T-cell (primary cell): Measurements from ENCODE around the gene SKI. TPM values are rescaled to one million over a fixed set of nuclear protein-coding genes. Genes with fewer than 3 reads are reported as not detected.
"Not testable (repeated sequence)": the region's sequence is repeated elsewhere in the genome, so short reads cannot be mapped to it uniquely, and the experiment has no call there.

Experiments used
- ATAC-seq, 4 experiments: fragments of 200-7000 bp in 3 of 4; fragments of 150-1000 bp in 1 of 4; cut with Tn5 transposase; replicated peaks in 1 of 4; 1 replicate in 3 of 4; 2 replicates in 1 of 4; pipeline ENCODE4 v1.10.0; 2021; ENCODE audit warnings: moderate library complexity in 3 of 4, mild to moderate bottlenecking in 2 of 4, moderate number of reproducible peaks in 1 of 4
- CTCF ChIA-PET, 2 donors: fragments of 300-600 bp; sonication (Branson Sonifier 250); formaldehyde crosslinking; loops; one replicate each; lab custom pipeline; 2022; ENCODE audit warnings: antibody characterized with exemption in 2 of 2; lab: Charles Lee
- POLR2A ChIA-PET, 2 donors: fragments of 300-600 bp; sonication (Branson Sonifier 250); formaldehyde crosslinking; loops; one replicate each; lab custom pipeline; 2022; ENCODE audit warnings: antibody characterized with exemption in 2 of 2; lab: Charles Lee
- DNase-seq, 35 experiments: peaks; one replicate each; pipeline versions ENCODE4 v3.0.0 to v3.0.0-alpha.2; 2013 to 2023
- H3K27ac ChIP-seq: one replicate; pipeline ENCODE4 v1.5.1; 2013; ENCODE audit warnings: low read length
- H3K27me3 ChIP-seq, 2 experiments: replicated peaks in 1 of 2; 1 replicate in 1 of 2; 2 replicates in 1 of 2; pipeline versions ENCODE4 v1.6.1 to v1.7.0; 2013; ENCODE audit warnings: low read length in 1 of 2, mixed read lengths in 1 of 2; ENCODE audit not compliant: control insufficient read depth in 2 of 2, insufficient read depth in 2 of 2; ENCODE audit errors: extremely low read depth in 1 of 2
- H3K36me3 ChIP-seq, 2 donors: 1 replicate in 1 of 2; 2 replicates in 1 of 2; pipeline versions ENCODE4 v1.6.1 to v1.7.0; 2013; ENCODE audit warnings: low read length in 1 of 2; ENCODE audit not compliant: control insufficient read depth in 2 of 2, insufficient read depth in 1 of 2; ENCODE audit errors: extremely low read depth in 1 of 2
- H3K4me1 ChIP-seq, 2 experiments: 1 replicate in 1 of 2; 2 replicates in 1 of 2; pipeline versions ENCODE4 v1.6.1 to v1.7.0; 2013; ENCODE audit warnings: low read length in 2 of 2, mixed read lengths in 1 of 2; ENCODE audit not compliant: insufficient read depth in 2 of 2, control insufficient read depth in 1 of 2; ENCODE audit errors: extremely low read depth in 1 of 2
- H3K4me3 ChIP-seq, 2 donors: 1 replicate in 1 of 2; 2 replicates in 1 of 2; pipeline versions ENCODE4 v1.5.1 to v1.7.0; 2013; ENCODE audit warnings: mild to moderate bottlenecking in 2 of 2, low read length in 1 of 2, moderate library complexity in 1 of 2; ENCODE audit not compliant: control insufficient read depth in 1 of 2; ENCODE audit errors: extremely low read depth in 1 of 2
- H3K9me3 ChIP-seq: 2 replicates; pipeline ENCODE4 v1.7.0; 2013
- H3K27ac Mint-ChIP-seq, 2 donors: one replicate each; pipeline ENCODE4 v1.8.0; 2020 to 2021; ENCODE audit warnings: mild to moderate bottlenecking in 2 of 2, mixed read lengths in 2 of 2
- H3K27me3 Mint-ChIP-seq, 2 donors: one replicate each; pipeline ENCODE4 v1.8.0; 2021 to 2022; ENCODE audit warnings: mixed read lengths in 2 of 2
- H3K36me3 Mint-ChIP-seq: one replicate; pipeline ENCODE4 v1.8.0; 2021; ENCODE audit warnings: mixed read lengths
- H3K4me1 Mint-ChIP-seq, 3 donors: one replicate each; pipeline ENCODE4 v1.8.0; 2020 to 2022; ENCODE audit warnings: mixed read lengths in 3 of 3, mild to moderate bottlenecking in 1 of 3
- H3K4me3 Mint-ChIP-seq, 3 donors: one replicate each; pipeline ENCODE4 v1.8.0; 2020 to 2022; ENCODE audit warnings: mild to moderate bottlenecking in 3 of 3, mixed read lengths in 3 of 3, moderate library complexity in 3 of 3
- H3K9me3 Mint-ChIP-seq, 3 donors: one replicate each; pipeline ENCODE4 v1.8.0; 2020 to 2022; ENCODE audit warnings: mixed read lengths in 3 of 3
- WGBS: methylation state at CpG from one replicate; pipeline ENCODE4 v1.1.5; 2013; ENCODE audit warnings: missing lambda C conversion rate; ENCODE audit not compliant: insufficient coverage; 5-methylcytosine and 5-hydroxymethylcytosine counted together
- total RNA-seq, 35 experiments: library from RNA in 6 of 35; stranded (reverse) in 6 of 35; fragments of 120-200 nt in 1 of 35; gene quantifications; one replicate each; pipeline versions ENCODE4 v1.2.1 to v1.2.4 and lab custom pipeline; 2013 to 2026

SKI gene
- total RNA-seq, 5 donors from 2014 or later (not counting 1 experiment from before 2014, with no cell fraction given): 137 to 299 (median 157) TPM

DNA sequence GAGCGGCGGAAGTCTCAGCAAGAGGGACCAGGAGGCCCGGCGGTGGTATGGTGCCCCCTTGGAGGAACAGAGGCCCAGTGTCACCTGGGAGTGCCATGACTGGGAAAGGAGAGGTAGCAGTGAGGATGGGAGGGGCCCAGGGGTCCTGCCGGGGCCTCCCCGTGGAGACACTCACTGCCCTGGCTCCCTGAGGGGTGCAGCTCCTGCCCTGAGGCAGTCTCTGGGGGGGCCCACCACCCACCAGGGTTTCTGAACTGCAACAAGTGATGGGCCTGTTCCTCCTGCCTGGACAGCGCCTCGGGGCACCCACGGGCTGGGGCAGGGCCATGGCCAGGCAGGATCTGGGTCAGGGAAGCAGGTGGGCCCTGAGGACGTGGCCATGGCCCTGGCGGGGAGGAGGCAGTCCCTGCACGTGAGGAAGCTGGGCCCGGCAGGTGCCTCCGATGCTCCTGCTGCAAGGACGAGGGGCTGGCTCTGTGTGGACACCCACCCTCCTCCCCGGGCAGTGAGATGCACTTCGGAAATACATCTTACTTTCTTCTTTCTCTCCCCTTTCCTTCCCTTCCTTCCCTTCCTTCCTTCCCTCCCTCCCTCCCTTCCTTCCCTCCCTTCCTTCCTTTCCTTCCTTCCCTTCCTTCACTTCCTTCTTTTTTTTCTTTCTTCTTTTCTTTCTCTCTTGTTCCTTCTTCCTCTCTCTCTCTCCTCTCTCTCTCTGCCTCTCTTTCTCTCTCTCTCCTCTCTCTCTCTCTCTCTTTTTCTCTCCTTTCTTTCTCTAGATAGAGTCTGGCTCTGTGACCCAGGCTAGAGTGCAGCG, 96.6 kb downstream of the SKI start:
- H3K27me3 Mint-ChIP-seq: peaks cover 0 to 4% of the 10 kb centered on the region in 2 donors
- no peaks in the 10 kb centered on the region for H3K9me3 ChIP-seq
- no peak overlapping the region for H3K4me3 Mint-ChIP-seq
- no peaks in the 10 kb centered on the region for H3K36me3 ChIP-seq
- H3K9me3 Mint-ChIP-seq: no peaks in the 10 kb centered on the region
- no peak overlapping the region for H3K4me3 ChIP-seq
- peaks cover 0 to 4% (median 0%) of the 10 kb centered on the region in 3 donors for H3K4me1 Mint-ChIP-seq
- H3K27me3 ChIP-seq: peaks cover 0 to 43% of the 10 kb centered on the region in 2 experiments
- 91% methylated on average over 14 of the region's 18 CpGs for WGBS
- no peak overlapping the region for H3K27ac ChIP-seq
- H3K4me1 ChIP-seq: peaks cover 2 to 13% of the 10 kb centered on the region in 2 experiments
- CTCF ChIA-PET: no interaction called here
- ATAC-seq (no peak), DNase-seq (no peak)
- POLR2A ChIA-PET: no interaction called here
- peak overlapping the region in 1 of 2 donors; percentile 6 for H3K27ac Mint-ChIP-seq
- no peaks in the 10 kb centered on the region for H3K36me3 Mint-ChIP-seq

GRCh38 chr1:2326524-2326923, 98.4 kb downstream of the SKI start:
- Mint-ChIP-seq H3K27me3 (peaks cover 0 to 4% of the 10 kb centered on the region in 2 donors), H3K27ac (no peak overlapping the region), H3K9me3 (no peaks in the 10 kb centered on the region), H3K4me1 (peaks cover 0 to 4% (median 0%) of the 10 kb centered on the region in 3 donors), H3K4me3 (no peak overlapping the region), H3K36me3 (no peaks in the 10 kb centered on the region)
- DNase-seq (no peak), ATAC-seq (no peak)
- Histone ChIP-seq H3K27ac (no peak overlapping the region), H3K4me3 (no peak overlapping the region), H3K4me1 (peaks cover 2 to 8% of the 10 kb centered on the region in 2 experiments), H3K27me3 (peaks cover 0 to 27% of the 10 kb centered on the region in 2 experiments), H3K36me3 (no peaks in the 10 kb centered on the region), H3K9me3 (no peaks in the 10 kb centered on the region)
- ChIA-PET POLR2A (no interaction called here), CTCF (no interaction called here)
- WGBS: 88% methylated on average over 17 of the region's 21 CpGs

DNA sequence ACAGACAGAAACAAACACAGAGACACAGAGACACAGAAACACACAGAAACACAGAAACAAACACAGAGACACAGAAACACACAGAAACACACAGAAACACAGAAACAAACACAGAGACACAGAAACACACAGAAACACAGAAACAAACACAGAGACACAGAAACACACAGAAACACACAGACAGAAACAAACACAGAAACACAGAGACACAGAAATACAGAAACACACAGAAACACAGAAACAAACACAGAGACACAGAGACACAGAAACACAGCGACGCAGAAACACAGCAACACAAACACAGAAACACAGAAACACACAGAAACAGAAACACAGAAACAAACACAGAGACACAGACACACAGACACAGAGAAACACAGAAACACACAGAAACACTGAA, 99.0 kb downstream of the SKI start:
- H3K27me3 Mint-ChIP-seq, H3K27ac ChIP-seq, H3K4me1 Mint-ChIP-seq, H3K4me3 ChIP-seq, H3K36me3 Mint-ChIP-seq, H3K4me3 Mint-ChIP-seq, H3K9me3 Mint-ChIP-seq, H3K9me3 ChIP-seq, DNase-seq, H3K36me3 ChIP-seq, H3K4me1 ChIP-seq, ATAC-seq, CTCF ChIA-PET: not testable (repeated sequence)
- POLR2A ChIA-PET: interaction anchor here in 1 of 2 donors (0.5 kb wide), 1 partner anchor 25 kb away, joined by 5 read pairs; no protein-coding TSS in a partner anchor
- no CpG with 5 or more reads among the region's 2 CpGs for WGBS
- H3K27ac Mint-ChIP-seq: peak overlapping the region in 1 of 2 donors; percentile 40
- H3K27me3 ChIP-seq: peaks cover 0 to 21% of the 10 kb centered on the region in 2 experiments

DNA sequence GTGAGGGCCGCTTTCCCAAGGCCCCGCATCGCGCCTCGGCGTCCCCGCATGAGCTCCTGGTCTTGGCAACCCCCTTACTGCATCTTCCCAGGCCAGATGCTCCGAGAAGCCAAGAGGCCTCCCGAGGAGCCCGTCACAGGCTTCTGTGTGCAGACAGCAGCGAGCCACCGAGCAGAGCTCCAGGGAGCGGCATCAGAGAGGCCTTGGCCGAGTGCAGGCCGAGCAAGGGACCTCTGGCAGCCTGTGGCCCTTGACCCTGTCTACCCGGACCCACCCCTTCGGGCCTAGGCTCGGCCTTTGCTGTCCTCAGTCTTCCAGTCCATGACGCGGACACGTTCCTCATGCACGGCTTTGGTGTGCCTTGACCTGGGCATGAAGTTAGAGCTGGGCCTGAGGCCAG, 99.7 kb downstream of the SKI start:
- no peaks in the 10 kb centered on the region for H3K9me3 Mint-ChIP-seq
- H3K27me3 Mint-ChIP-seq: peaks cover 0 to 4% of the 10 kb centered on the region in 2 donors
- no peak overlapping the region for H3K27ac ChIP-seq
- ChIA-PET CTCF (no interaction called here), POLR2A (interaction anchor here in 1 of 2 donors (0.5 kb wide), 1 partner anchor 26 kb away, joined by 5 read pairs; no protein-coding TSS in a partner anchor)
- no peak overlapping the region for H3K4me3 Mint-ChIP-seq
- peaks cover 0 to 15% of the 10 kb centered on the region in 2 experiments for H3K27me3 ChIP-seq
- DNase-seq (no peak), ATAC-seq (no peak)
- no peak overlapping the region for H3K27ac Mint-ChIP-seq
- WGBS: 87% methylated on average over 22 of the region's 22 CpGs
- no peak overlapping the region for H3K4me3 ChIP-seq
- H3K36me3 Mint-ChIP-seq: no peaks in the 10 kb centered on the region
- H3K4me1 Mint-ChIP-seq: peaks cover 0 to 4% (median 0%) of the 10 kb centered on the region in 3 donors
- H3K36me3 ChIP-seq: no peaks in the 10 kb centered on the region
- H3K9me3 ChIP-seq: no peaks in the 10 kb centered on the region
- H3K4me1 ChIP-seq: no peaks in the 10 kb centered on the region

DNA sequence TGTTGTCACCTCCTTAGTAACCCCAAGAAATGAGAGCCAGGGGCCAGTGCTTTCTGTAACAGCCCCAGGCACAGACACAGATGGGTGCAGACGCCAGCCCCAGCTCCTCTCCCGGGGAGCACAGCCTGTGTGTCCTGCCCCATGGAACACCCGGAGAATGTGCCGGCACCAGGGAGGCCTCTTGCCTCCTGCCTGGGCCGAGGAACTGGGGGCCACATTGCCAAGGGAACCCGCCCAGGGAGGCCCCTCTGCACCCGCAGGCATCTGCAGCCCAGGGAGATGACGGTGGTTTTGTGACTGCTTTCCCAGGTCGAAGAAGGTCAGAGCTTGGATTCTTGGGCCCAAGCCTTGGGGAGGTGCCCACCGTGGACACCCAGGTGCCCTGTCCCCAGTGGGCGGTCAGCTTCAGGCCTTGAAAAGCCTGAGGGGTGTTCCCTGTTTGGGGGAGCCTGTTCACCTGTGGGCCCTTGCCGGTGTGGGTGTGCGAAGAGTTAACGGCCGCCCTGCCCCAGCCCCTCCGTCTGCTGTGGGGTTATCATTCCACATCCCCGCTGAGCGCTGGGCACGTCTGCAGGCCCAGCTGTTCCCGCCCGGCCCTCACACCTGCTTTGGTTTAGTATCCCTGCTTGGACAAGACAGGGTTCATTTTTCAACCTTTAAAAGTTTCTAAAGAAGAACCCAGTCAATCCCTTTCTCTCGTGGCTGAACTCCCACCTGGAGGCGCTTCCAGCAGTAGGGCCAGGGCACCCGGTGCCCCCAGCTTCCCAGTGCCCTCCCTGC, 100.7 kb downstream of the SKI start:
- no peaks in the 10 kb centered on the region for H3K36me3 Mint-ChIP-seq
- no peaks in the 10 kb centered on the region for H3K36me3 ChIP-seq
- H3K4me1 ChIP-seq: no peaks in the 10 kb centered on the region
- H3K4me1 Mint-ChIP-seq: peaks cover 0 to 4% (median 0%) of the 10 kb centered on the region in 3 donors
- CTCF ChIA-PET: no interaction called here
- DNase-seq: no peak
- H3K9me3 ChIP-seq: no peaks in the 10 kb centered on the region
- H3K4me3 Mint-ChIP-seq: no peak overlapping the region
- H3K4me3 ChIP-seq: no peak overlapping the region
- ATAC-seq: no peak
- peaks cover 0 to 11% of the 10 kb centered on the region in 2 experiments for H3K27me3 ChIP-seq
- WGBS: 85% methylated on average over 24 of the region's 24 CpGs
- H3K27me3 Mint-ChIP-seq: peaks cover 0 to 4% of the 10 kb centered on the region in 2 donors
- no peak overlapping the region for H3K27ac Mint-ChIP-seq
- no peak overlapping the region for H3K27ac ChIP-seq
- H3K9me3 Mint-ChIP-seq: no peaks in the 10 kb centered on the region
- POLR2A ChIA-PET: no interaction called here

DNA sequence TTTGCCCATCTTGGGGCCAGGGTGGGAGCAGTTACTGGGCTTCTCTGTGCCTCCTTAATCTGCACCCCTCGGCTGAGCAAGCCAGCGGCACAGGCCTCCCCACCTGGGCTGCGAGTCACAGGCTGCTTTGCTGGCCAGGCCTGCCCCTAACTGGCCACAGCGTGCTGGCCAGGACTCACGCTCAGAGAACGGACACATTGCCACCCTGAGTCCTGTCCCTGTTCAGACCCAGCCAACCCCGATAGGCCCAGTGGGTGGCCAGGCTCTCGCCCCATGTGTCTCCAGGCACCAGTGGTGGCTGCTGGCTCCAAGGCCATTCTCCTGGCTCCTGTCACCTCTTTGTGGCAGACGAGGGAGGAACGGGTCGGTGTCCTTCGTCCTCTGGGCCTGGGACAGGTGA, 101.9 kb downstream of the SKI start:
- H3K36me3 ChIP-seq: no peaks in the 10 kb centered on the region
- peaks cover 0 to 4% (median 0%) of the 10 kb centered on the region in 3 donors for H3K4me1 Mint-ChIP-seq
- ChIA-PET CTCF (no interaction called here), POLR2A (no interaction called here)
- H3K4me1 ChIP-seq: no peaks in the 10 kb centered on the region
- DNase-seq (no peak), ATAC-seq (no peak)
- H3K27ac Mint-ChIP-seq: no peak overlapping the region
- no peak overlapping the region for H3K27ac ChIP-seq
- peaks cover 0 to 4% of the 10 kb centered on the region in 2 experiments for H3K27me3 ChIP-seq
- no peaks in the 10 kb centered on the region for H3K9me3 Mint-ChIP-seq
- no peak overlapping the region for H3K4me3 ChIP-seq
- peaks cover 0 to 4% of the 10 kb centered on the region in 2 donors for H3K27me3 Mint-ChIP-seq
- 90% methylated on average over 12 of the region's 12 CpGs for WGBS
- H3K36me3 Mint-ChIP-seq: no peaks in the 10 kb centered on the region
- H3K9me3 ChIP-seq: no peaks in the 10 kb centered on the region
- no peak overlapping the region for H3K4me3 Mint-ChIP-seq
